B cell (primary cell): Measurements from ENCODE around the gene MEGF11.

Experiments used
- EZH2 ChIP-seq: IDR thresholded peaks from 2 replicates; pipeline ENCODE4 v1.6.1; 2012; ENCODE audit warnings: borderline replicate concordance, low read depth, mild to moderate bottlenecking, moderate library complexity, low read length; ENCODE audit not compliant: insufficient read depth, poor library complexity, severe bottlenecking
- TF ChIP-seq, protein P1 (sequence below): fragments of 200-600 bp; IDR thresholded peaks from one replicate; pipeline ENCODE4 v1.8.0; 2022; ENCODE audit warnings: antibody characterized with exemption, mild to moderate bottlenecking

DNA sequence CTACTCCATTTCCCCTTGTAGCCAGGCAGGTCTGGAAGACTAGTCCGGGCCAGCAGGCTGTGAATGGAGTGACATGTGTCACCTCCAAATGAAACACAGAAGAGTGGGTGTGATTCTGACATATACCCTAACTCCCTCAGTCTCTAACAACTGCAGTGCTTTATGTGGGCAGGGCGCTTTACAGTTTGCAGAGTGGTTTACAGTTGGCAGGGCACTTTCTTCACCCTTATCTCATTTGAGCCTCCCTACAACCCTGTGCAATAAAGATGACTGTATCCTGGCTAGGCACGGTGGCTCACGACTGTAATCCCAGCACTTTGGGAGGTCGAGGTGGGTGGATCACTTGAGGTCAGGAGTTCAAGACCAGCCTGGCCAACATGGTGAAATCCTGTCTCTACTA, 208.0 kb downstream of the MEGF11 start:
- TF ChIP-seq, protein P1, sequence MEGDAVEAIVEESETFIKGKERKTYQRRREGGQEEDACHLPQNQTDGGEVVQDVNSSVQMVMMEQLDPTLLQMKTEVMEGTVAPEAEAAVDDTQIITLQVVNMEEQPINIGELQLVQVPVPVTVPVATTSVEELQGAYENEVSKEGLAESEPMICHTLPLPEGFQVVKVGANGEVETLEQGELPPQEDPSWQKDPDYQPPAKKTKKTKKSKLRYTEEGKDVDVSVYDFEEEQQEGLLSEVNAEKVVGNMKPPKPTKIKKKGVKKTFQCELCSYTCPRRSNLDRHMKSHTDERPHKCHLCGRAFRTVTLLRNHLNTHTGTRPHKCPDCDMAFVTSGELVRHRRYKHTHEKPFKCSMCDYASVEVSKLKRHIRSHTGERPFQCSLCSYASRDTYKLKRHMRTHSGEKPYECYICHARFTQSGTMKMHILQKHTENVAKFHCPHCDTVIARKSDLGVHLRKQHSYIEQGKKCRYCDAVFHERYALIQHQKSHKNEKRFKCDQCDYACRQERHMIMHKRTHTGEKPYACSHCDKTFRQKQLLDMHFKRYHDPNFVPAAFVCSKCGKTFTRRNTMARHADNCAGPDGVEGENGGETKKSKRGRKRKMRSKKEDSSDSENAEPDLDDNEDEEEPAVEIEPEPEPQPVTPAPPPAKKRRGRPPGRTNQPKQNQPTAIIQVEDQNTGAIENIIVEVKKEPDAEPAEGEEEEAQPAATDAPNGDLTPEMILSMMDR: no peak
- TF ChIP-seq EZH2: no peak
